ENCODE measurements around the gene SUN1.
A peak's percentile ranks its signal among the peaks of the same experiment; 100 is the strongest.
"Not testable (repeated sequence)": the region's sequence is repeated elsewhere in the genome, so short reads cannot be mapped to it uniquely, and the experiment has no call there.

The SUN1 gene

DNA sequence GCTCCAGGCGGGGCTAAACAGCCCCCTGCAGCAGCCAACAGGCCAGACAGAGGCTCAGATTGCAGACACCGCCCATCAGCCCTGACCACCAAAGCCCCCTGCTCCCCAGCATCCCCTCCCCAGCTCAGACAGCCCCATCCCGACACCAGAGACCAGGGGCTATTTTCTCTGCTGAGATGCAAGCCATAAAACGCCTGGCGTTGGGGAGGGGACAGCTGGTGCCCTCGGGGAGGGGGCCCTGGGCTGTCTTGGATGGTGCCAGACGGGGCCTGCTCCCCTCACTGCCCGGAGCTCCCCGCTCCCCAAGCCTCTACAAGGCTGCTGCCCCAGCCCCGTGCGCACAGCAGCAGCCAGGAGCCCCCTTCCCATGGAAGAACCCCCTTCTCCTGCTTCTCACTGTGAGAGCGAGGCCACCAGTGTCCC lies 75.9 kb downstream of the SUN1 start:
- no peak for TF ChIP-seq KLF7 (tag by site-specific recombination; IDR thresholded peaks at IDR 0.05; ENCODE audit: borderline replicate concordance)
- no peak for TF ChIP-seq ZNF138 (tag by site-specific recombination; IDR thresholded peaks at IDR 0.05; ENCODE audit: borderline replicate concordance)
- TF ChIP-seq ZNF184 (tag by site-specific recombination; IDR thresholded peaks at IDR 0.05): no peak
- TF ChIP-seq, protein P1, sequence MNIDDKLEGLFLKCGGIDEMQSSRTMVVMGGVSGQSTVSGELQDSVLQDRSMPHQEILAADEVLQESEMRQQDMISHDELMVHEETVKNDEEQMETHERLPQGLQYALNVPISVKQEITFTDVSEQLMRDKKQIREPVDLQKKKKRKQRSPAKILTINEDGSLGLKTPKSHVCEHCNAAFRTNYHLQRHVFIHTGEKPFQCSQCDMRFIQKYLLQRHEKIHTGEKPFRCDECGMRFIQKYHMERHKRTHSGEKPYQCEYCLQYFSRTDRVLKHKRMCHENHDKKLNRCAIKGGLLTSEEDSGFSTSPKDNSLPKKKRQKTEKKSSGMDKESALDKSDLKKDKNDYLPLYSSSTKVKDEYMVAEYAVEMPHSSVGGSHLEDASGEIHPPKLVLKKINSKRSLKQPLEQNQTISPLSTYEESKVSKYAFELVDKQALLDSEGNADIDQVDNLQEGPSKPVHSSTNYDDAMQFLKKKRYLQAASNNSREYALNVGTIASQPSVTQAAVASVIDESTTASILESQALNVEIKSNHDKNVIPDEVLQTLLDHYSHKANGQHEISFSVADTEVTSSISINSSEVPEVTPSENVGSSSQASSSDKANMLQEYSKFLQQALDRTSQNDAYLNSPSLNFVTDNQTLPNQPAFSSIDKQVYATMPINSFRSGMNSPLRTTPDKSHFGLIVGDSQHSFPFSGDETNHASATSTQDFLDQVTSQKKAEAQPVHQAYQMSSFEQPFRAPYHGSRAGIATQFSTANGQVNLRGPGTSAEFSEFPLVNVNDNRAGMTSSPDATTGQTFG (tag by site-specific recombination; IDR thresholded peaks at IDR 0.05; ENCODE audit: borderline replicate concordance): no peak
- TF ChIP-seq ZNF266 (tag by site-specific recombination; IDR thresholded peaks at IDR 0.05; ENCODE audit: low read depth): no peak
- no peak for TF ChIP-seq ZNF223 (tag by site-specific recombination; IDR thresholded peaks at IDR 0.05)
- 0 out of 2 replicates have a peak, but pooled peaks have one; percentile 36 for TF ChIP-seq ZNF335 (tag by site-specific recombination; conservative IDR thresholded peaks at IDR 0.05)
- ChIA-PET CTCF (interaction anchor here (0.6 to 2.0 kb wide), 5 partner anchors 15 to 275 kb away, joined by 3 to 8 read pairs (median 3); no protein-coding TSS in a partner anchor), POLR2A (no interaction called here)
- no peaks in the 10 kb centered on the region for H3K9me3 ChIP-seq (ENCODE audit: control insufficient read depth, insufficient read depth, low read depth, low read length)
- no peaks in the 10 kb centered on the region for H3K36me3 ChIP-seq (ENCODE audit: control insufficient read depth in 2 of 2, insufficient read depth in 1 of 2, low read length in 2 of 2)
- H3K4me1 ChIP-seq (ENCODE audit: control insufficient read depth, insufficient read depth, low read length): no peaks in the 10 kb centered on the region; the same call in 1 of the 2 replicates
- no peak overlapping the region for H3K27ac ChIP-seq (ENCODE audit: extremely low read depth, low read depth, low read length)
- no peak overlapping the region for H3K4me3 ChIP-seq (ENCODE audit: low read depth, low read length)

DNA sequence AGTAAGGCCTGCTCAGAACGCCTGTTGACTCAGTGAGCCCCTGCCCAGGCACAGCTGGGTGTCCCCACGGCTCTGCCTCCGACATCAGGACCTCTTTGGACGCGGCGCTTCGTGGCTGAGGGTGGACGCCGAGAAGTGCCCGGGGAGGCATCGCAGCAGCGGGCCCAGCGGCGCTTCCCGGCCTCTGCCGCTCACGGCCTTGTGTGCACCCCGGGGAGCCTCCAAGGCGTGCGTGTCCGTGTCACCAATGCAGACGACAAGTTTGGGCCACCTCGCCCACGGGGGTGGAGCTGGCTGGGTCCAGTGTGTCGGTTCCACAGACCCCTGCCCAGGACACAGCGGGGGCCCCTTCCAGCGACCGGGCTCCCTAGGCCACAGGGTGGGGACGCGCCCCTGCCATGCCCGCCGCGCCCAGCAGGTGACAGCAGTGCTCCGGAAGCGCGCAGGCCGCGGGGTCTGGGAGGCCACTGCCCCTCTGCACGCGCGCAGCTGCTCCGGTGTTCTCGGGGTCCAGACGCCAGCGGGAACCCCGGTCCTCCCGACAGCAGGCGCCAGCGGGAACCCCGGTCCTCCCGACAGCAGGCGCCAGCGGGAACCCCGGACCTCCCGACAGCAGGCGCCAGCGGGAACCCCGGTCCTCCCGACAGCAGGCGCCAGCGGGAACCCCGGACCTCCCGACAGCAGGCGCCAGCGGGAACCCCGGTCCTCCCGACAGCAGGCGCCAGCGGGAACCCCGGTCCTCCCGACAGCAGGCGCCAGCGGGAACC lies 76.5 kb downstream of the SUN1 start:
- H3K9me3 ChIP-seq (ENCODE audit: control insufficient read depth, insufficient read depth, low read depth, low read length); H3K27ac ChIP-seq (ENCODE audit: extremely low read depth, low read depth, low read length); H3K4me1 ChIP-seq (ENCODE audit: control insufficient read depth, insufficient read depth, low read length); POLR2A ChIA-PET; H3K36me3 ChIP-seq (ENCODE audit: control insufficient read depth in 2 of 2, insufficient read depth in 1 of 2, low read length in 2 of 2): not testable (repeated sequence)
- H3K4me3 ChIP-seq (ENCODE audit: low read depth, low read length): peak overlapping the region; percentile 27
- CTCF ChIA-PET: interaction anchor here (0.5 to 2.0 kb wide), 8 partner anchors 65 to 275 kb away, joined by 3 to 8 read pairs (median 3); no protein-coding TSS in a partner anchor
- TF ChIP-seq, protein P2, sequence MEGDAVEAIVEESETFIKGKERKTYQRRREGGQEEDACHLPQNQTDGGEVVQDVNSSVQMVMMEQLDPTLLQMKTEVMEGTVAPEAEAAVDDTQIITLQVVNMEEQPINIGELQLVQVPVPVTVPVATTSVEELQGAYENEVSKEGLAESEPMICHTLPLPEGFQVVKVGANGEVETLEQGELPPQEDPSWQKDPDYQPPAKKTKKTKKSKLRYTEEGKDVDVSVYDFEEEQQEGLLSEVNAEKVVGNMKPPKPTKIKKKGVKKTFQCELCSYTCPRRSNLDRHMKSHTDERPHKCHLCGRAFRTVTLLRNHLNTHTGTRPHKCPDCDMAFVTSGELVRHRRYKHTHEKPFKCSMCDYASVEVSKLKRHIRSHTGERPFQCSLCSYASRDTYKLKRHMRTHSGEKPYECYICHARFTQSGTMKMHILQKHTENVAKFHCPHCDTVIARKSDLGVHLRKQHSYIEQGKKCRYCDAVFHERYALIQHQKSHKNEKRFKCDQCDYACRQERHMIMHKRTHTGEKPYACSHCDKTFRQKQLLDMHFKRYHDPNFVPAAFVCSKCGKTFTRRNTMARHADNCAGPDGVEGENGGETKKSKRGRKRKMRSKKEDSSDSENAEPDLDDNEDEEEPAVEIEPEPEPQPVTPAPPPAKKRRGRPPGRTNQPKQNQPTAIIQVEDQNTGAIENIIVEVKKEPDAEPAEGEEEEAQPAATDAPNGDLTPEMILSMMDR (tag by site-specific recombination; IDR thresholded peaks at IDR 0.05): peak; percentile 66
- 0 out of 2 replicates have a peak, but pooled peaks have one; percentile 16 for TF ChIP-seq BCL11B (tag by site-specific recombination; IDR thresholded peaks at IDR 0.05; ENCODE audit: low read depth)
- TF ChIP-seq ZIC2 (tag by site-specific recombination; IDR thresholded peaks at IDR 0.05): peak; percentile 81
- TF ChIP-seq, protein P3, sequence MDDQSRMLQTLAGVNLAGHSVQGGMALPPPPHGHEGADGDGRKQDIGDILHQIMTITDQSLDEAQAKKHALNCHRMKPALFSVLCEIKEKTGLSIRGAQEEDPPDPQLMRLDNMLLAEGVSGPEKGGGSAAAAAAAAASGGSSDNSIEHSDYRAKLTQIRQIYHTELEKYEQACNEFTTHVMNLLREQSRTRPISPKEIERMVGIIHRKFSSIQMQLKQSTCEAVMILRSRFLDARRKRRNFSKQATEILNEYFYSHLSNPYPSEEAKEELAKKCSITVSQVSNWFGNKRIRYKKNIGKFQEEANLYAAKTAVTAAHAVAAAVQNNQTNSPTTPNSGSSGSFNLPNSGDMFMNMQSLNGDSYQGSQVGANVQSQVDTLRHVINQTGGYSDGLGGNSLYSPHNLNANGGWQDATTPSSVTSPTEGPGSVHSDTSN (CRISPR knock-in tag; IDR thresholded peaks at IDR 0.05): peak; percentile 56; the same call in 1 of the 2 replicates
- TF ChIP-seq ZEB2 (tag by site-specific recombination; IDR thresholded peaks at IDR 0.05): 0 out of 2 replicates have a peak, but pooled peaks have one; percentile 30
- TF ChIP-seq, protein P4, sequence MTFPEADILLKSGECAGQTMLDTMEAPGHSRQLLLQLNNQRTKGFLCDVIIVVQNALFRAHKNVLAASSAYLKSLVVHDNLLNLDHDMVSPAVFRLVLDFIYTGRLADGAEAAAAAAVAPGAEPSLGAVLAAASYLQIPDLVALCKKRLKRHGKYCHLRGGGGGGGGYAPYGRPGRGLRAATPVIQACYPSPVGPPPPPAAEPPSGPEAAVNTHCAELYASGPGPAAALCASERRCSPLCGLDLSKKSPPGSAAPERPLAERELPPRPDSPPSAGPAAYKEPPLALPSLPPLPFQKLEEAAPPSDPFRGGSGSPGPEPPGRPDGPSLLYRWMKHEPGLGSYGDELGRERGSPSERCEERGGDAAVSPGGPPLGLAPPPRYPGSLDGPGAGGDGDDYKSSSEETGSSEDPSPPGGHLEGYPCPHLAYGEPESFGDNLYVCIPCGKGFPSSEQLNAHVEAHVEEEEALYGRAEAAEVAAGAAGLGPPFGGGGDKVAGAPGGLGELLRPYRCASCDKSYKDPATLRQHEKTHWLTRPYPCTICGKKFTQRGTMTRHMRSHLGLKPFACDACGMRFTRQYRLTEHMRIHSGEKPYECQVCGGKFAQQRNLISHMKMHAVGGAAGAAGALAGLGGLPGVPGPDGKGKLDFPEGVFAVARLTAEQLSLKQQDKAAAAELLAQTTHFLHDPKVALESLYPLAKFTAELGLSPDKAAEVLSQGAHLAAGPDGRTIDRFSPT (tag by site-specific recombination; IDR thresholded peaks at IDR 0.05): peak; percentile 34; the same call in 1 of the 2 replicates
- TF ChIP-seq, protein P5, sequence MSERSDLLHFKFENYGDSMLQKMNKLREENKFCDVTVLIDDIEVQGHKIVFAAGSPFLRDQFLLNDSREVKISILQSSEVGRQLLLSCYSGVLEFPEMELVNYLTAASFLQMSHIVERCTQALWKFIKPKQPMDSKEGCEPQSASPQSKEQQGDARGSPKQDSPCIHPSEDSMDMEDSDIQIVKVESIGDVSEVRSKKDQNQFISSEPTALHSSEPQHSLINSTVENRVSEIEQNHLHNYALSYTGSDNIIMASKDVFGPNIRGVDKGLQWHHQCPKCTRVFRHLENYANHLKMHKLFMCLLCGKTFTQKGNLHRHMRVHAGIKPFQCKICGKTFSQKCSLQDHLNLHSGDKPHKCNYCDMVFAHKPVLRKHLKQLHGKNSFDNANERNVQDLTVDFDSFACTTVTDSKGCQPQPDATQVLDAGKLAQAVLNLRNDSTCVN (tag by site-specific recombination; optimal IDR thresholded peaks at IDR 0.05): peak; percentile 69
- TF ChIP-seq GLIS2 (tag by site-specific recombination; IDR thresholded peaks at IDR 0.05): peak; percentile 49; the same call in 1 of the 2 replicates
- TF ChIP-seq, protein P6, sequence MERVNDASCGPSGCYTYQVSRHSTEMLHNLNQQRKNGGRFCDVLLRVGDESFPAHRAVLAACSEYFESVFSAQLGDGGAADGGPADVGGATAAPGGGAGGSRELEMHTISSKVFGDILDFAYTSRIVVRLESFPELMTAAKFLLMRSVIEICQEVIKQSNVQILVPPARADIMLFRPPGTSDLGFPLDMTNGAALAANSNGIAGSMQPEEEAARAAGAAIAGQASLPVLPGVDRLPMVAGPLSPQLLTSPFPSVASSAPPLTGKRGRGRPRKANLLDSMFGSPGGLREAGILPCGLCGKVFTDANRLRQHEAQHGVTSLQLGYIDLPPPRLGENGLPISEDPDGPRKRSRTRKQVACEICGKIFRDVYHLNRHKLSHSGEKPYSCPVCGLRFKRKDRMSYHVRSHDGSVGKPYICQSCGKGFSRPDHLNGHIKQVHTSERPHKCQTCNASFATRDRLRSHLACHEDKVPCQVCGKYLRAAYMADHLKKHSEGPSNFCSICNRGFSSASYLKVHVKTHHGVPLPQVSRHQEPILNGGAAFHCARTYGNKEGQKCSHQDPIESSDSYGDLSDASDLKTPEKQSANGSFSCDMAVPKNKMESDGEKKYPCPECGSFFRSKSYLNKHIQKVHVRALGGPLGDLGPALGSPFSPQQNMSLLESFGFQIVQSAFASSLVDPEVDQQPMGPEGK (tag by site-specific recombination; IDR thresholded peaks at IDR 0.05): peak; percentile 34; the same call in 1 of the 2 replicates
- TF ChIP-seq, protein P7, sequence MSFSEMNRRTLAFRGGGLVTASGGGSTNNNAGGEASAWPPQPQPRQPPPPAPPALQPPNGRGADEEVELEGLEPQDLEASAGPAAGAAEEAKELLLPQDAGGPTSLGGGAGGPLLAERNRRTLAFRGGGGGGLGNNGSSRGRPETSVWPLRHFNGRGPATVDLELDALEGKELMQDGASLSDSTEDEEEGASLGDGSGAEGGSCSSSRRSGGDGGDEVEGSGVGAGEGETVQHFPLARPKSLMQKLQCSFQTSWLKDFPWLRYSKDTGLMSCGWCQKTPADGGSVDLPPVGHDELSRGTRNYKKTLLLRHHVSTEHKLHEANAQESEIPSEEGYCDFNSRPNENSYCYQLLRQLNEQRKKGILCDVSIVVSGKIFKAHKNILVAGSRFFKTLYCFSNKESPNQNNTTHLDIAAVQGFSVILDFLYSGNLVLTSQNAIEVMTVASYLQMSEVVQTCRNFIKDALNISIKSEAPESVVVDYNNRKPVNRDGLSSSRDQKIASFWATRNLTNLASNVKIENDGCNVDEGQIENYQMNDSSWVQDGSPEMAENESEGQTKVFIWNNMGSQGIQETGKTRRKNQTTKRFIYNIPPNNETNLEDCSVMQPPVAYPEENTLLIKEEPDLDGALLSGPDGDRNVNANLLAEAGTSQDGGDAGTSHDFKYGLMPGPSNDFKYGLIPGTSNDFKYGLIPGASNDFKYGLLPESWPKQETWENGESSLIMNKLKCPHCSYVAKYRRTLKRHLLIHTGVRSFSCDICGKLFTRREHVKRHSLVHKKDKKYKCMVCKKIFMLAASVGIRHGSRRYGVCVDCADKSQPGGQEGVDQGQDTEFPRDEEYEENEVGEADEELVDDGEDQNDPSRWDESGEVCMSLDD (tag by site-specific recombination; IDR thresholded peaks at IDR 0.05): peak; percentile 20; the same call in 1 of the 2 replicates
- peak; percentile 77; the same call in 1 of the 2 replicates for TF ChIP-seq ZNF335 (tag by site-specific recombination; conservative IDR thresholded peaks at IDR 0.05)

All from HEK293 (cell line).